Measurements from ENCODE around the gene ASAP2.

GRCh38 chr2:9380702-9381628 is 174.4 kb downstream of the ASAP2 start:
- TF ChIP-seq SMAD1 (IDR thresholded peaks at IDR 0.05; ENCODE audit: low read depth, low read length, partially characterized antibody) (no peak), CTCF (IDR thresholded peaks at IDR 0.05 in 2 of 3, conservative IDR thresholded peaks at IDR 0.05 in 1 of 3; ENCODE audit: insufficient read depth in 2 of 3, low read depth in 1 of 3, low read length in 3 of 3) (no peak), GTF3C2 (IDR thresholded peaks at IDR 0.05; ENCODE audit: borderline replicate concordance, extremely low read depth, insufficient read length) (no peak), SMAD2 (IDR thresholded peaks at IDR 0.05; ENCODE audit: low read depth, low read length) (no peak)
